Ovary (tissue), 3 donors: ENCODE results near the gene RAET1G.

Experiments
- EP300 ChIP-seq: sonication (generic); formaldehyde crosslinking; IDR thresholded peaks from one replicate; pipeline ENCODE4 v1.6.1; 2017; ENCODE audit warnings: antibody characterized with exemption
- POLR2A ChIP-seq: fragments of 450-650 bp; IDR thresholded peaks from one replicate; pipeline ENCODE4 v1.6.1; 2017; ENCODE audit warnings: antibody characterized with exemption, mild to moderate bottlenecking, moderate library complexity
- TF ChIP-seq, protein P1 (sequence below), 3 donors: fragments of 450-650 bp in 2 of 3; fragments of 200-600 bp in 1 of 3; IDR thresholded peaks; one replicate each; pipeline versions ENCODE4 v1.5.1 to v1.8.0; 2016 to 2022; ENCODE audit warnings: antibody characterized with exemption in 3 of 3, mild to moderate bottlenecking in 1 of 3
- donor health status: DM: no; HTN: no; CAD: no.

DNA sequence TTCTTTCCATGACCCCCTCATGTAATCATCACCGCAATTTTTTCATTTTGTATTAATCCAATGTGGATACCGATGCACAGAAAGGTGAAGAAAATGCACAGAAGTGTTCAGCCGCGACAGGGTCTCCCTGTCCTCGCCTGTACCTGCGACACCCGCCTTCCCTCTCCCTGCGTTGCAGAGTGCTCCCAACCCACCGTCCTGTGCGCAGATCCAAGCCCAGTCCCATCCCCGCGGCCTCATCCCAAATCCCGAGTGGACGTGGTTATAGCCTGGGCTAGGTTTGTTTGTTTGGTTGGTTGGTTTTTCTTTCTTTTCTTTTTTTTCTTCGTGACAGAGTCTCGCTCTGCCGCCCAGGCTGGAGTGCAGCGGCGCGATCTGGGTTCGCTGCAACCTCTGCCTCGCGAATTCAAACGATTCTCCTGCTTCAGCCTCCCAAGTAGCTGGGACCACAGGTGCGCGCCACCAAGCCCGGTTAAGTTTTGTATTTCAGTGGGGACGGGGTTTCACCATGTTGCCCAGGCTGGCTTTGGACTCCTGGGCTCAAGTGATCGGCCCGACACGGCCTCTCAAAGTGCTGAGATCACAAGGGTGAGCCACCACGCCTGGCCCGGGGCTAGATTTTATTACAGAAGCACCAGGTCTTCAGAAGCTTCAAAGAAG is 536 bp upstream of the RAET1G start:
- TF ChIP-seq, protein P1, sequence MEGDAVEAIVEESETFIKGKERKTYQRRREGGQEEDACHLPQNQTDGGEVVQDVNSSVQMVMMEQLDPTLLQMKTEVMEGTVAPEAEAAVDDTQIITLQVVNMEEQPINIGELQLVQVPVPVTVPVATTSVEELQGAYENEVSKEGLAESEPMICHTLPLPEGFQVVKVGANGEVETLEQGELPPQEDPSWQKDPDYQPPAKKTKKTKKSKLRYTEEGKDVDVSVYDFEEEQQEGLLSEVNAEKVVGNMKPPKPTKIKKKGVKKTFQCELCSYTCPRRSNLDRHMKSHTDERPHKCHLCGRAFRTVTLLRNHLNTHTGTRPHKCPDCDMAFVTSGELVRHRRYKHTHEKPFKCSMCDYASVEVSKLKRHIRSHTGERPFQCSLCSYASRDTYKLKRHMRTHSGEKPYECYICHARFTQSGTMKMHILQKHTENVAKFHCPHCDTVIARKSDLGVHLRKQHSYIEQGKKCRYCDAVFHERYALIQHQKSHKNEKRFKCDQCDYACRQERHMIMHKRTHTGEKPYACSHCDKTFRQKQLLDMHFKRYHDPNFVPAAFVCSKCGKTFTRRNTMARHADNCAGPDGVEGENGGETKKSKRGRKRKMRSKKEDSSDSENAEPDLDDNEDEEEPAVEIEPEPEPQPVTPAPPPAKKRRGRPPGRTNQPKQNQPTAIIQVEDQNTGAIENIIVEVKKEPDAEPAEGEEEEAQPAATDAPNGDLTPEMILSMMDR (IDR thresholded peaks at IDR 0.05): no peak
- TF ChIP-seq EP300 (no peak), POLR2A (no peak)
